Gastroesophageal sphincter (tissue), 4 donors: Measurements from ENCODE around the gene MDH1B. TPM values are rescaled to one million over a fixed set of nuclear protein-coding genes. Genes with fewer than 3 reads are reported as not detected.

Source experiments
- ATAC-seq: fragments of 150-250 bp; one replicate; pipeline ENCODE4 v1.9.1; 2016; ENCODE audit warnings: mild to moderate bottlenecking, moderate library complexity
- H3K27ac ChIP-seq, 4 donors: fragments of 200-600 bp; sonication (generic) in 3 of 4; 1 replicate in 3 of 4; 2 replicates in 1 of 4; pipeline ENCODE4 v1.5.1; 2016 to 2019
- H3K27me3 ChIP-seq: fragments of 200-600 bp; sonication (generic); one replicate; pipeline ENCODE4 v1.5.1; 2019
- H3K36me3 ChIP-seq, 2 donors: fragments of 200-600 bp; sonication (generic); one replicate each; pipeline ENCODE4 v1.5.1; 2019; ENCODE audit warnings: control low read depth in 1 of 2
- H3K4me1 ChIP-seq, 3 donors: fragments of 200-600 bp; sonication (generic); 1 replicate in 2 of 3; 2 replicates in 1 of 3; pipeline ENCODE4 v1.5.1; 2016 to 2019; ENCODE audit warnings: control low read depth in 2 of 3
- H3K4me3 ChIP-seq, 2 donors: fragments of 200-600 bp; sonication (generic); one replicate each; pipeline ENCODE4 v1.5.1; 2019; ENCODE audit warnings: mild to moderate bottlenecking in 1 of 2, moderate library complexity in 1 of 2
- H3K9me3 ChIP-seq, 3 donors: fragments of 200-600 bp; sonication (generic); one replicate each; pipeline ENCODE4 v1.5.1; 2017 to 2019; ENCODE audit warnings: control low read depth in 2 of 3
- EP300 ChIP-seq: sonication (generic); formaldehyde crosslinking; IDR thresholded peaks from one replicate; pipeline ENCODE4 v1.6.1; 2017; ENCODE audit warnings: antibody characterized with exemption, mild to moderate bottlenecking
- POLR2A ChIP-seq, 2 donors: fragments of 450-650 bp; IDR thresholded peaks; one replicate each; pipeline ENCODE4 v1.6.1; 2017; ENCODE audit warnings: antibody characterized with exemption in 2 of 2, mild to moderate bottlenecking in 2 of 2, moderate library complexity in 1 of 2
- POLR2AphosphoS5 ChIP-seq: sonication (generic); formaldehyde crosslinking; IDR thresholded peaks from one replicate; pipeline ENCODE4 v1.6.1; 2017; ENCODE audit warnings: antibody characterized with exemption
- WGBS, 2 donors: methylation state at CpG; one replicate each; pipeline ENCODE4 v1.1.5; 2018; ENCODE audit warnings: low coverage in 1 of 2; 5-methylcytosine and 5-hydroxymethylcytosine counted together
- total RNA-seq, 4 donors: library from RNA; depleted of rRNA; stranded (reverse); fragments of >200 nt; gene quantifications; one replicate each; pipeline ENCODE4 v1.1.0, GENCODE V29; 2016
- TF ChIP-seq, protein P1 (sequence below), 4 experiments: fragments of 200-600 bp in 2 of 4; fragments of 450-650 bp in 2 of 4; sonication (generic) in 1 of 4; IDR thresholded peaks; one replicate each; pipeline ENCODE4 v1.5.1; 2017 to 2019; ENCODE audit warnings: antibody characterized with exemption in 4 of 4, mild to moderate bottlenecking in 2 of 4, moderate library complexity in 2 of 4

MDH1B gene
- total RNA-seq, 4 donors from 2014 or later: 0.77 to 2.3 (median 1.2) TPM; not detected in 1

DNA sequence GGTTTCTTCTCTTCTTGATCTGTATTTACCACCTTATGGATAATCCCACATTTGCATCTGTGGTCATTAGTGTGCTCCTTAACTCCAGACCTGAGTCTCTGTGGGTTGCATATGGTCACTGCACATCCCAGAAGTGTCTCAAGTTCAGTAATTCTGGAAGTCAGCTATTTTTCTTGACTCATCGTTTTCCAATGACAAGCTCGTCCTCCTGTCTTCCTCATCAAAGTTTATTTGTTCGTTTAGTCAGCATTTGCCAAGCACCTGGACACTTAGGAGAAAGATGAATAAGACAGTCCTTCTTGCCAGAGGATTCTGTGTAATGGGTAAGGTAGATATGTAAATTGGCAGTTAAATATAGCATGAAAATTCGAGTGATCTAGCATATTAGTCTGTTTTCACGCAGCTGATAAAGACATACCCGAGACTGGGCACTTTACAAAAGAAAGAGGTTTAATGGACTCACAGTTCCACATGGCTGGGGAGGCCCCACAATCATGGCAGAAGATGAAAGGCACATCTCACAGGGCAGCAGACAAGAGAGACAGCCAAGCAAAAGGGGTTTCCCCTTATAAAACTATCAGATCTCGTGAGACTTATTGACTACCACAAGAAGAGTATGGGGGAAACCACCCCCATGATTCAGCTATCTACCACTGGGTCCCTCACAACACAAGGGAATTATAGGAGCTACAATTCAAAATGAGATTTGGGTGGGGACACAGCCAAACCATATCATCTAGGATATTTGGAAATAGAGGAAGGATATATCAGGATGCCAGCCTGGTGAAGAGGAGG, 19.6 kb upstream of the MDH1B start:
- H3K27me3 ChIP-seq: no peaks in the 10 kb centered on the region
- no peak overlapping the region for H3K27ac ChIP-seq
- H3K4me1 ChIP-seq: no peaks in the 10 kb centered on the region
- H3K36me3 ChIP-seq: peaks cover 3 to 98% of the 10 kb centered on the region in 2 donors
- H3K4me3 ChIP-seq: no peak overlapping the region
- no peak for ATAC-seq
- TF ChIP-seq POLR2AphosphoS5: no peak
- TF ChIP-seq POLR2A (IDR thresholded peaks at IDR 0.05): no peak
- TF ChIP-seq EP300: no peak
- TF ChIP-seq, protein P1, sequence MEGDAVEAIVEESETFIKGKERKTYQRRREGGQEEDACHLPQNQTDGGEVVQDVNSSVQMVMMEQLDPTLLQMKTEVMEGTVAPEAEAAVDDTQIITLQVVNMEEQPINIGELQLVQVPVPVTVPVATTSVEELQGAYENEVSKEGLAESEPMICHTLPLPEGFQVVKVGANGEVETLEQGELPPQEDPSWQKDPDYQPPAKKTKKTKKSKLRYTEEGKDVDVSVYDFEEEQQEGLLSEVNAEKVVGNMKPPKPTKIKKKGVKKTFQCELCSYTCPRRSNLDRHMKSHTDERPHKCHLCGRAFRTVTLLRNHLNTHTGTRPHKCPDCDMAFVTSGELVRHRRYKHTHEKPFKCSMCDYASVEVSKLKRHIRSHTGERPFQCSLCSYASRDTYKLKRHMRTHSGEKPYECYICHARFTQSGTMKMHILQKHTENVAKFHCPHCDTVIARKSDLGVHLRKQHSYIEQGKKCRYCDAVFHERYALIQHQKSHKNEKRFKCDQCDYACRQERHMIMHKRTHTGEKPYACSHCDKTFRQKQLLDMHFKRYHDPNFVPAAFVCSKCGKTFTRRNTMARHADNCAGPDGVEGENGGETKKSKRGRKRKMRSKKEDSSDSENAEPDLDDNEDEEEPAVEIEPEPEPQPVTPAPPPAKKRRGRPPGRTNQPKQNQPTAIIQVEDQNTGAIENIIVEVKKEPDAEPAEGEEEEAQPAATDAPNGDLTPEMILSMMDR (IDR thresholded peaks at IDR 0.05): no peak
- WGBS, 2 donors: 89 to 92% methylated on average over 3 to 6 of the region's 7 CpGs
- peaks cover 0 to 7% (median 0%) of the 10 kb centered on the region in 3 donors for H3K9me3 ChIP-seq

DNA sequence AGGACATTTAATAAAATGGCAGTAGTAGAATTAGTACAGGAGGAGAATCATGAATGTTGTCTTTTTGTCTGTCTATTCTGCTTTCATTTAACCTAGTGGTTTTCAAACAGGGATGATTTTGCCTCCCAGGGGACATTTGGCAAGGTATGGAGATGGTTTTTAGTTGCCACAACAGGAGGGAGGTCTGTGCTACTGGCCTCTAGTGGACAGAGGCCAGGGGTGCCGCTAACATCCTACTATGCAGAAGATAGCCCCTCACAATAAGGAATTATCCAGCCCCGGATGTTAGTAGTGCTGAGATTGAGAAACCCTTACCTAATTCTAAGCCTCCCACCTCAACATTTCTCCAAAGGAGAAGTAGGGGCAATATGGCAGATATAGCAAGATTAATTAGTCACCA, 18.6 kb upstream of the MDH1B start:
- 71 to 83% methylated on average over 1 to 2 of the region's 2 CpGs for WGBS, 2 donors
- no peak overlapping the region for H3K4me3 ChIP-seq
- TF ChIP-seq, protein P1 (IDR thresholded peaks at IDR 0.05): no peak
- TF ChIP-seq POLR2AphosphoS5: no peak
- TF ChIP-seq EP300: no peak
- TF ChIP-seq POLR2A (IDR thresholded peaks at IDR 0.05): no peak
- no peaks in the 10 kb centered on the region for H3K27me3 ChIP-seq
- no peak for ATAC-seq
- no peaks in the 10 kb centered on the region for H3K4me1 ChIP-seq
- H3K9me3 ChIP-seq: peaks cover 0 to 7% (median 0%) of the 10 kb centered on the region in 3 donors
- H3K36me3 ChIP-seq: peaks cover 3 to 98% of the 10 kb centered on the region in 2 donors
- no peak overlapping the region for H3K27ac ChIP-seq

DNA sequence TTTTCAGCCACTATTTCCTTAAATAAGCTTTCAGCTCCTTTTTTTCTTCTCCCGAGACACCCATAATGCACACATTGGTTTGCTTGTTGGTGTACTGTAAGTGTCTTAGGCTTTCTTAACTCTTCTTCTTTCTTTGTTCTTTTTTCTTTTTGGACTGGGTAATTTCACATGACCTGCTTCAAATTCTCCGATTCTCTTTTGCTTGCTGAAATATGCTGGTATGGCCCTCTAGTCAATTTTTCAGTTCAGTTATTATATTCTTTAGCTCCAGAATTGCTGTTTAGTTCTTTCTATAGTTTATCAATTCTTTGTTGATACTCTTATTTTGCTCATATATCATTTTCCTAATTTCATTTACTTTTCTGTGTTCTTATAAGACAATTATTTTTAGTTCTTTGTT, 15.5 kb upstream of the MDH1B start:
- H3K4me3 ChIP-seq: no peak overlapping the region
- no peak for ATAC-seq
- 85 to 100% methylated on average over 2 of the region's 2 CpGs for WGBS, 2 donors
- H3K9me3 ChIP-seq: peaks cover 0 to 17% (median 0%) of the 10 kb centered on the region in 3 donors
- H3K27ac ChIP-seq: no peak overlapping the region
- no peaks in the 10 kb centered on the region for H3K4me1 ChIP-seq
- TF ChIP-seq POLR2A (IDR thresholded peaks at IDR 0.05) (no peak), EP300 (no peak), POLR2AphosphoS5 (no peak)
- TF ChIP-seq, protein P1 (IDR thresholded peaks at IDR 0.05): no peak
- H3K36me3 ChIP-seq: peaks cover 0 to 92% of the 10 kb centered on the region in 2 donors
- H3K27me3 ChIP-seq: no peaks in the 10 kb centered on the region

DNA sequence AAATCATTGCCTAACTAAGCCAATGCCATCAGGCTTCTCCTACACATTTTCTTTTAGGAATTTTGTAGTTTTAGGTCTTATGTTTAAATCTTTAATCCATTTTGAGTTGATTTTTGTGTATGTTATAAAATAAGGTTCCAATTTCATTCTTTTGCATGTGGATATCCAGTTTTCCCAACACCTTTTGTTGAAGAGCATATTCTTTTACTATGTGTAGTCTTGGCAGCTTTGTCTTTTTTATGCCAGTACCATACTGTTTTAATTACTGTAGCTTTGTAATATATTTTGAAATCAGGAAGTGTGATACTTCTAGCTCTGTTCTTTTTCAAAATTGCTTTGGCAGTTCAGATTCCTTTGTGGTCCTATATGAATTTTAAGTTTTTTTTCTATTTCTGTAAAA, 11.3 kb upstream of the MDH1B start:
- peaks cover 0 to 17% (median 0%) of the 10 kb centered on the region in 3 donors for H3K9me3 ChIP-seq
- TF ChIP-seq POLR2A (IDR thresholded peaks at IDR 0.05): no peak
- TF ChIP-seq, protein P1 (IDR thresholded peaks at IDR 0.05): no peak
- no peak overlapping the region for H3K27ac ChIP-seq
- no peak overlapping the region for H3K4me3 ChIP-seq
- H3K27me3 ChIP-seq: no peaks in the 10 kb centered on the region
- peaks cover 0 to 92% of the 10 kb centered on the region in 2 donors for H3K36me3 ChIP-seq
- ATAC-seq: no peak
- no peaks in the 10 kb centered on the region for H3K4me1 ChIP-seq

DNA sequence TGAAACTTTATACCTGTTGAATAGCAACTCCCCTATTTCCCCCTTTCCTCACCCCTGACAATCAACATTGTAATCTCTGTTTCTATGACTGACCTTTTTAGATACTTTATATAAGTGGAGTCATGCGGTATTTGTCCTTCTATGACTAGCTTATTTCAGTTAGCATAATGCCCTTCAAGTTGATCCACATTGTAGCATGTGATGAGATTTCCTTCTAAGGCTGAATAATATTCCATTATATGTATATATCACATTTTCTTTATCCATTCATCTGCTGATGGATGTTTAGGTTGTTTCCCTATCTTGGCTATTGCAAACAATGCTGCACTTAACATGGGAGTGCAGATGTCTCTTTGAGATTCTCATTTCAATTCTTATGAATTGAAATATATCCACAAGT, 9.7 kb upstream of the MDH1B start:
- ATAC-seq: no peak

More for the DNA sequence above, 9.7 kb upstream of the MDH1B start:
- TF ChIP-seq, protein P1 (IDR thresholded peaks at IDR 0.05): no peak
- TF ChIP-seq POLR2A (IDR thresholded peaks at IDR 0.05) (no peak), EP300 (no peak), POLR2AphosphoS5 (no peak)
- no peaks in the 10 kb centered on the region for H3K27me3 ChIP-seq
- peaks cover 0 to 10% (median 0%) of the 10 kb centered on the region in 3 donors for H3K9me3 ChIP-seq
- H3K4me3 ChIP-seq: no peak overlapping the region
- peaks cover 0 to 95% of the 10 kb centered on the region in 2 donors for H3K36me3 ChIP-seq
- 100% methylated on average over 1 of the region's 1 CpG; no CpG with 5 or more reads in 1 of the 2 donors for WGBS, 2 donors
- H3K27ac ChIP-seq: no peak overlapping the region
- no peaks in the 10 kb centered on the region for H3K4me1 ChIP-seq
